OCI-LY7 (cell line): Measurements from ENCODE around the gene GET4.

Experiments
- EZH2phosphoT487 ChIP-seq: fragments of 200-600 bp; sonication (generic); IDR thresholded peaks from 2 replicates; pipeline ENCODE4 v1.6.1; 2018; ENCODE audit warnings: low read depth, borderline replicate concordance, mild to moderate bottlenecking, mixed run types, antibody characterized with exemption, low read length, moderate library complexity, mixed read lengths
- TF ChIP-seq, protein P1 (sequence below): fragments of 200-600 bp; sonication (generic); conservative IDR thresholded peaks from 2 replicates; pipeline ENCODE4 v1.5.1; 2014; ENCODE audit warnings: mild to moderate bottlenecking, antibody characterized with exemption, low read length, moderate library complexity, mixed read lengths

DNA sequence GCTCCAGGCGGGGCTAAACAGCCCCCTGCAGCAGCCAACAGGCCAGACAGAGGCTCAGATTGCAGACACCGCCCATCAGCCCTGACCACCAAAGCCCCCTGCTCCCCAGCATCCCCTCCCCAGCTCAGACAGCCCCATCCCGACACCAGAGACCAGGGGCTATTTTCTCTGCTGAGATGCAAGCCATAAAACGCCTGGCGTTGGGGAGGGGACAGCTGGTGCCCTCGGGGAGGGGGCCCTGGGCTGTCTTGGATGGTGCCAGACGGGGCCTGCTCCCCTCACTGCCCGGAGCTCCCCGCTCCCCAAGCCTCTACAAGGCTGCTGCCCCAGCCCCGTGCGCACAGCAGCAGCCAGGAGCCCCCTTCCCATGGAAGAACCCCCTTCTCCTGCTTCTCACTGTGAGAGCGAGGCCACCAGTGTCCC, 31.8 kb downstream of the GET4 start:
- TF ChIP-seq, protein P1, sequence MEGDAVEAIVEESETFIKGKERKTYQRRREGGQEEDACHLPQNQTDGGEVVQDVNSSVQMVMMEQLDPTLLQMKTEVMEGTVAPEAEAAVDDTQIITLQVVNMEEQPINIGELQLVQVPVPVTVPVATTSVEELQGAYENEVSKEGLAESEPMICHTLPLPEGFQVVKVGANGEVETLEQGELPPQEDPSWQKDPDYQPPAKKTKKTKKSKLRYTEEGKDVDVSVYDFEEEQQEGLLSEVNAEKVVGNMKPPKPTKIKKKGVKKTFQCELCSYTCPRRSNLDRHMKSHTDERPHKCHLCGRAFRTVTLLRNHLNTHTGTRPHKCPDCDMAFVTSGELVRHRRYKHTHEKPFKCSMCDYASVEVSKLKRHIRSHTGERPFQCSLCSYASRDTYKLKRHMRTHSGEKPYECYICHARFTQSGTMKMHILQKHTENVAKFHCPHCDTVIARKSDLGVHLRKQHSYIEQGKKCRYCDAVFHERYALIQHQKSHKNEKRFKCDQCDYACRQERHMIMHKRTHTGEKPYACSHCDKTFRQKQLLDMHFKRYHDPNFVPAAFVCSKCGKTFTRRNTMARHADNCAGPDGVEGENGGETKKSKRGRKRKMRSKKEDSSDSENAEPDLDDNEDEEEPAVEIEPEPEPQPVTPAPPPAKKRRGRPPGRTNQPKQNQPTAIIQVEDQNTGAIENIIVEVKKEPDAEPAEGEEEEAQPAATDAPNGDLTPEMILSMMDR: no peak
- no peak for TF ChIP-seq EZH2phosphoT487
